ENCODE data around the gene RGS11. TPM values are rescaled to one million over a fixed set of nuclear protein-coding genes. Genes with fewer than 3 reads are reported as not detected.
A peak's percentile ranks its signal among the peaks of the same experiment; 100 is the strongest.

The RGS11 gene
- total and polyA plus RNA-seq, 12 donors: 0.83 to 98.6 (median 6.1) TPM

DNA sequence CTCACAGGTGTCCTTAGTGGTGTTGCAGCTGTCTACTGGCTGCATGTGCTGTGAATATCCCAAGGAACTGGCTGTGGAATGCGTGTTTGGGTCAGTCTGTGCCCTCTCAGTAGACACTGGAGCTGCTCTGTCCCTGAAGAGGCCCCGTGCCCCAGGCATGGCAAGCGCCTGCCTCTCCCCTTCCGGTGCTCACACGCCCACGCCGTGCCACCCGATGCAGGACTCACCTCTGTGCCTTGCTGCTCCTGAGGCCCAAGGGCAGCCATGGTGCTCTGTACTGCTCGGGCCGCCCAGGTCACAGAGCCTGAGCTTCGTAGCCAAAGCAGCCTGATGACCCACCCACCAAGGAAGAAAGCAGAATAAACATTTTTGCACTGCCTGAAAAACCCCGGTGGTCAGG, 10.0 kb downstream of the RGS11 start:
- peak overlapping the region in 1 of 5 donors; percentile 40 for H3K27ac ChIP-seq
- no peak overlapping the region for H3K4me3 ChIP-seq
- 36 to 70% (median 52%) methylated on average over 4 to 12 of the region's 12 CpGs for WGBS, 4 donors
- intact Hi-C loops (cut with DNase I): no loop called here
- H3K4me1 ChIP-seq (replicated peaks in 1 of 2): no peaks in the 10 kb centered on the region
- TF ChIP-seq POLR2A (IDR thresholded peaks at IDR 0.05): no peak
- TF ChIP-seq, protein P1, sequence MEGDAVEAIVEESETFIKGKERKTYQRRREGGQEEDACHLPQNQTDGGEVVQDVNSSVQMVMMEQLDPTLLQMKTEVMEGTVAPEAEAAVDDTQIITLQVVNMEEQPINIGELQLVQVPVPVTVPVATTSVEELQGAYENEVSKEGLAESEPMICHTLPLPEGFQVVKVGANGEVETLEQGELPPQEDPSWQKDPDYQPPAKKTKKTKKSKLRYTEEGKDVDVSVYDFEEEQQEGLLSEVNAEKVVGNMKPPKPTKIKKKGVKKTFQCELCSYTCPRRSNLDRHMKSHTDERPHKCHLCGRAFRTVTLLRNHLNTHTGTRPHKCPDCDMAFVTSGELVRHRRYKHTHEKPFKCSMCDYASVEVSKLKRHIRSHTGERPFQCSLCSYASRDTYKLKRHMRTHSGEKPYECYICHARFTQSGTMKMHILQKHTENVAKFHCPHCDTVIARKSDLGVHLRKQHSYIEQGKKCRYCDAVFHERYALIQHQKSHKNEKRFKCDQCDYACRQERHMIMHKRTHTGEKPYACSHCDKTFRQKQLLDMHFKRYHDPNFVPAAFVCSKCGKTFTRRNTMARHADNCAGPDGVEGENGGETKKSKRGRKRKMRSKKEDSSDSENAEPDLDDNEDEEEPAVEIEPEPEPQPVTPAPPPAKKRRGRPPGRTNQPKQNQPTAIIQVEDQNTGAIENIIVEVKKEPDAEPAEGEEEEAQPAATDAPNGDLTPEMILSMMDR (IDR thresholded peaks at IDR 0.05): no peak
- no peaks in the 10 kb centered on the region for H3K27me3 ChIP-seq
- no peaks in the 10 kb centered on the region for H3K9me3 ChIP-seq (replicated peaks in 1 of 3)
- peaks cover 0 to 46% of the 10 kb centered on the region in 2 donors for H3K36me3 ChIP-seq (replicated peaks in 1 of 2)
- DNase-seq: no peak

DNA sequence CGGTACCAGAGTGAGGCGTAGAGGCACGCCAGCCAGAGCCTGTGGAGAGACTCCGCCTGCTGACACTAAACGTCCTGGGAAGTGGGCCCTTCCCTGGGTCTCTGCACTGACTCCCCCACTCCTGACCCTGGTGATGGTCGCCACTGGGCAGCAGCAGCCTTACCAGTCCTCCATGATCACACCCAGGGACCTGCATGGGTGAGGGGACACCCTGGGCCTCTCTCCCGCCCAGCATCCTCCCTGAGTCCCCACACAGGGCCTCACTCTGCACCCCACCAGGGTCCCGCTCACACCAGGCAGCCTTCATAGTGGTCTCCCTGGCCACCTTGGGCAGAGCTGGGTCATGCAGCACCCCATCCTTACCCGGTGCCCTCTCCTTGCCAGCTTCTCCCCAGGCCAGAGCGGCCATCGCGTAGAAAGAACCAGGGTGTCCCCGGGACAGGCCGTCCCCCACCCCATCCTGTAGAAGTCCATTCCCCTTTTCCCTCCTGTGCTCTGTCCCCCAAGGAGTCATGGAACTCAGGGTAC, 10.7 kb downstream of the RGS11 start:
- Histone ChIP-seq H3K4me1 (replicated peaks in 1 of 2) (no peaks in the 10 kb centered on the region), H3K9me3 (replicated peaks in 1 of 3) (no peaks in the 10 kb centered on the region), H3K36me3 (replicated peaks in 1 of 2) (peaks cover 0 to 52% of the 10 kb centered on the region in 2 donors), H3K4me3 (no peak overlapping the region), H3K27me3 (no peaks in the 10 kb centered on the region), H3K27ac (peak overlapping the region in 1 of 5 donors; percentile 40)
- intact Hi-C loops (cut with DNase I): no loop called here
- DNase-seq: no peak
- no peak for TF ChIP-seq POLR2A (IDR thresholded peaks at IDR 0.05)
- TF ChIP-seq, protein P1 (IDR thresholded peaks at IDR 0.05): no peak
- WGBS, 4 donors: 89 to 95% (median 91%) methylated on average over 13 to 14 of the region's 14 CpGs

DNA sequence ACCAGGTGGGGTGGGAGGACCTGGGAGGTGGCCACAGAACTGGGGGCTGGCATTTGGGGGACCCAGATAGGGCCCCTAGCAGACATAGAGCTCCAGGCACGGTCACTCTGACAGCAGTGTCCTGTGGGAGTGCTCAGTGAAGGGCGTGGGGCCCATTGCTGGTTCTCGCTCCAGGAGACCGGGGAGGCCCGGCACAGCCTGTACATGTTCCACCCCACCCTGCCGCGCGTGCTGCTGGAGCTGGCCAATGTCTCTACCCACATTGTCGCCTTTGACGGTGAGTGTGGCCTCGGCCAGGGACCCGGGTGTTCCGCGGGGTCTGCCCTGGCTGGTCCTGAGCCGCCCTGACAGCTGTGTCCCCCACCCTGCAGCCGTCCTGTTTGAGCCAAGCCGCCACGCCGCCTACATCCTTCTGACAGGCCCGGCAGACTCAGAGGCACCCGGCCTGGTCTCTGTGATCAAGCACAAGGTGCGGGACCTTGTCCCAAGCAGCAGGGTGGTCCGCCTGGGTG, 11.2 kb downstream of the RGS11 start:
- Histone ChIP-seq H3K4me3 (no peak overlapping the region), H3K27ac (no peak overlapping the region), H3K4me1 (replicated peaks in 1 of 2) (no peaks in the 10 kb centered on the region), H3K9me3 (replicated peaks in 1 of 3) (no peaks in the 10 kb centered on the region), H3K27me3 (no peaks in the 10 kb centered on the region), H3K36me3 (replicated peaks in 1 of 2) (peaks cover 0 to 58% of the 10 kb centered on the region in 2 donors)
- no peak for TF ChIP-seq POLR2A (IDR thresholded peaks at IDR 0.05)
- TF ChIP-seq, protein P1 (IDR thresholded peaks at IDR 0.05): no peak
- intact Hi-C loops (cut with DNase I): no loop called here
- WGBS, 4 donors: 91 to 100% (median 96%) methylated on average over 1 to 23 of the region's 23 CpGs
- DNase-seq: no peak

DNA sequence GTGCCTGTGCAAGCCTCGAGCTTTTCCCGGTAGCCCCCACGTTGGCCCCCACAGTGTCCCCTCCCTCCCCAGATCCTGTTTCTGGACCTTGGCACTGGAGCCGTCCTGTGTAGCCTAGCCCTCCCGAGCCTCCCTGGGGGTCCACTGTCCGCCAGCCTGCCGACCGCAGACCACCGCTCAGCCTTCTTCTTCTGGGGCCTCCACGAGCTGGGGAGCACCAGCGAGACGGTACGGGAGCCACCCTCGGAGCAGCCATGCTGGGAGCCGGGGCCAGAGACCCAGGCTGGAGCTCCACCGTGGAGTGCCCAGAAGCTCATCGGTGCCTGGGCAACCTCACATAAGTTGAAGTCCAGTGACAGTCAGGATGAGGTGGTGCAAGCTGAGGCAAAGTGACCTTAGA, 11.8 kb downstream of the RGS11 start:
- DNase-seq: no peak
- Histone ChIP-seq H3K27me3 (no peaks in the 10 kb centered on the region), H3K9me3 (replicated peaks in 1 of 3) (no peaks in the 10 kb centered on the region), H3K4me1 (replicated peaks in 1 of 2) (no peaks in the 10 kb centered on the region), H3K27ac (no peak overlapping the region), H3K4me3 (no peak overlapping the region), H3K36me3 (replicated peaks in 1 of 2) (peaks cover 0 to 63% of the 10 kb centered on the region in 2 donors)
- 92 to 98% (median 93%) methylated on average over 10 to 17 of the region's 17 CpGs for WGBS, 4 donors
- no peak for TF ChIP-seq POLR2A (IDR thresholded peaks at IDR 0.05)
- TF ChIP-seq, protein P1 (IDR thresholded peaks at IDR 0.05): no peak
- intact Hi-C loops (cut with DNase I): no loop called here
